ENCODE measurements around the gene B4GALT3. TPM values are rescaled to one million over a fixed set of nuclear protein-coding genes. Genes with fewer than 3 reads are reported as not detected.

The B4GALT3 gene
- total RNA-seq, 3 donors from 2014 or later (not counting 1 experiment from before 2014, with no cell fraction given), result 58.4 to 62.2 (median 59.4) TPM

GRCh38 chr1:161199506-161200139, 22.3 kb upstream of the B4GALT3 start:
- DNase-seq (no peak), ATAC-seq (no peak)
- H3K4me1 ChIP-seq (ENCODE audit: control insufficient read depth, insufficient read depth, low read length), result peaks cover 58% of the 10 kb centered on the region
- H3K4me3 Mint-ChIP-seq, result peak overlapping the region; percentile 18
- no peak for TF ChIP-seq CTCF (IDR thresholded peaks at IDR 0.05)
- H3K36me3 ChIP-seq (ENCODE audit: control insufficient read depth, insufficient read depth, low read length), result peaks cover 10% of the 10 kb centered on the region
- H3K27me3 ChIP-seq (ENCODE audit: control insufficient read depth, insufficient read depth, low read length), result no peaks in the 10 kb centered on the region
- peaks cover 8% of the 10 kb centered on the region for H3K36me3 Mint-ChIP-seq
- no peaks in the 10 kb centered on the region for H3K27me3 Mint-ChIP-seq (ENCODE audit: low read depth in 2 of 2)
- no peaks in the 10 kb centered on the region for H3K9me3 ChIP-seq (ENCODE audit: control insufficient read depth, insufficient read depth, low read length)
- no peak overlapping the region for H3K27ac ChIP-seq (ENCODE audit: low read length)
- H3K4me1 Mint-ChIP-seq, result peaks cover 32 to 65% of the 10 kb centered on the region in 2 donors
- intact Hi-C loops (cut with micrococcal nuclease), result loop anchor here (5.0 kb wide), 1 partner anchor 32 kb away; the partner anchor contains the start of gene PPOX
- no peaks in the 10 kb centered on the region for H3K9me3 Mint-ChIP-seq
- WGBS (ENCODE audit: insufficient coverage), result 87% methylated on average over 5 of the region's 5 CpGs
- no peak overlapping the region for H3K4me3 ChIP-seq (ENCODE audit: low read length)
- H3K27ac Mint-ChIP-seq, result peak overlapping the region in 1 of 2 donors; percentile 96

DNA sequence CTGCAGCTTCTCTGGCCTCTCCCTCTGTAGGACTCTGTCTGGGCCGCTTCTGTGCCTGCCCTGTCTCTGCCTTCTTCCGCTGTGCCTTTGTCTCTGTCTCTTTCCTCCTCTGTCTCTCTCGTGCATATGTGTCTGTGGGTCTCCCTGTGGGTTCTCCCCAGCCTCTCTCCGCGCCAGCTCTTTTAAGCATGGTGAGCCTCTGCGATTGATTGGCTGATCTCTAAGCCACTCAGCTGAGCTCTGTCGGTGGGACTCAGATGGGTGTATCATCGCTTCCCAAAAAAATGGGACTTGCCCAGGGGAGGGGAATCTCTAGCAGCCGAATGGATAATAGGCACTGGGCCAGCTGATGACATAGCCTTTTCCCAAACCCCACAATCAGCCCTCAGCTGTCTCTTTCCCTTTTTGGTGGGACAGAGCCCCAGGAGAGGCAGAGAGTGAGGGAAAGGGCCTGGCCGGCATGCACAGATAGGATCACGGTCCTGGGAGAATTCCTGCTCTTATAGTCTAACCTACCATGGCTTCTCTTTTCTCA, 21.7 kb upstream of the B4GALT3 start, which contains the start of gene ADAMTS4:
ADAMTS4 (minus strand) TSS at position 158 of the 535 bp plus-strand sequence. CDS start 427 bp downstream, outside the sequence.
- H3K36me3 Mint-ChIP-seq, result peaks cover 1% of the 10 kb centered on the region
- WGBS (ENCODE audit: insufficient coverage), result 95% methylated on average over 11 of the region's 11 CpGs
- H3K27me3 Mint-ChIP-seq (ENCODE audit: low read depth in 2 of 2), result no peaks in the 10 kb centered on the region
- no peaks in the 10 kb centered on the region for H3K27me3 ChIP-seq (ENCODE audit: control insufficient read depth, insufficient read depth, low read length)
- intact Hi-C loops (cut with micrococcal nuclease), result no loop called here
- H3K4me1 ChIP-seq (ENCODE audit: control insufficient read depth, insufficient read depth, low read length), result peaks cover 64% of the 10 kb centered on the region
- H3K9me3 Mint-ChIP-seq, result no peaks in the 10 kb centered on the region
- peak within 1 kb of the TSS; percentile 18 for H3K4me3 Mint-ChIP-seq
- ATAC-seq, result no peak
- H3K27ac Mint-ChIP-seq, result peak within 1 kb of the TSS in 1 of 2 donors; percentile 45
- peaks cover 5% of the 10 kb centered on the region for H3K36me3 ChIP-seq (ENCODE audit: control insufficient read depth, insufficient read depth, low read length)
- DNase-seq, result no peak
- no peak within 1 kb of the TSS for H3K4me3 ChIP-seq (ENCODE audit: low read length)
- H3K4me1 Mint-ChIP-seq, result peaks cover 28 to 62% of the 10 kb centered on the region in 2 donors
- no peak within 1 kb of the TSS for H3K27ac ChIP-seq (ENCODE audit: low read length)
- H3K9me3 ChIP-seq (ENCODE audit: control insufficient read depth, insufficient read depth, low read length), result no peaks in the 10 kb centered on the region
- TF ChIP-seq CTCF (IDR thresholded peaks at IDR 0.05), result no peak

- Histone ChIP-seq H3K36me3 (ENCODE audit: control insufficient read depth, insufficient read depth, low read length) (no peaks in the 10 kb centered on the region), H3K4me1 (ENCODE audit: control insufficient read depth, insufficient read depth, low read length) (peaks cover 66% of the 10 kb centered on the region), H3K27ac (ENCODE audit: low read length) (no peak overlapping the region), H3K9me3 (ENCODE audit: control insufficient read depth, insufficient read depth, low read length) (no peaks in the 10 kb centered on the region), H3K4me3 (ENCODE audit: low read length) (no peak overlapping the region), H3K27me3 (ENCODE audit: control insufficient read depth, insufficient read depth, low read length) (no peaks in the 10 kb centered on the region)
- Mint-ChIP-seq H3K4me3 (no peak overlapping the region), H3K4me1 (peaks cover 22 to 65% of the 10 kb centered on the region in 2 donors), H3K27ac (no peak overlapping the region), H3K9me3 (no peaks in the 10 kb centered on the region), H3K27me3 (ENCODE audit: low read depth in 2 of 2) (no peaks in the 10 kb centered on the region), H3K36me3 (no peaks in the 10 kb centered on the region)
- no peak for TF ChIP-seq CTCF (IDR thresholded peaks at IDR 0.05)
- intact Hi-C loops (cut with micrococcal nuclease), result no loop called here
- ATAC-seq (no peak), DNase-seq (no peak)
- 88% methylated on average over 20 of the region's 20 CpGs for WGBS (ENCODE audit: insufficient coverage)
Measured at GRCh38 chr1:161198194-161198896, 21.0 kb upstream of the B4GALT3 start.
